OCI-M2 (cell line): ENCODE results near the gene RRAS.

Experiments
- DNase-seq: peaks from one replicate; lab custom pipeline; 2025; ENCODE audit not compliant: unreplicated experiment; lab: John Stamatoyannopoulos, UW

RRAS gene

GRCh38 chr19:49640113-49640898 lies at the start of gene RRAS:
RRAS (minus strand) TSS chr19:49640143; CDS start chr19:49640098, 45 bp downstream.
- peak; percentile 99 for DNase-seq

GRCh38 chr19:49689133-49690078 lies 49.5 kb upstream of the RRAS start, which contains the start of gene ADM5:
ADM5 (plus strand) TSS chr19:49689594; CDS start chr19:49689838, 244 bp downstream.
- no peak for DNase-seq

DNA sequence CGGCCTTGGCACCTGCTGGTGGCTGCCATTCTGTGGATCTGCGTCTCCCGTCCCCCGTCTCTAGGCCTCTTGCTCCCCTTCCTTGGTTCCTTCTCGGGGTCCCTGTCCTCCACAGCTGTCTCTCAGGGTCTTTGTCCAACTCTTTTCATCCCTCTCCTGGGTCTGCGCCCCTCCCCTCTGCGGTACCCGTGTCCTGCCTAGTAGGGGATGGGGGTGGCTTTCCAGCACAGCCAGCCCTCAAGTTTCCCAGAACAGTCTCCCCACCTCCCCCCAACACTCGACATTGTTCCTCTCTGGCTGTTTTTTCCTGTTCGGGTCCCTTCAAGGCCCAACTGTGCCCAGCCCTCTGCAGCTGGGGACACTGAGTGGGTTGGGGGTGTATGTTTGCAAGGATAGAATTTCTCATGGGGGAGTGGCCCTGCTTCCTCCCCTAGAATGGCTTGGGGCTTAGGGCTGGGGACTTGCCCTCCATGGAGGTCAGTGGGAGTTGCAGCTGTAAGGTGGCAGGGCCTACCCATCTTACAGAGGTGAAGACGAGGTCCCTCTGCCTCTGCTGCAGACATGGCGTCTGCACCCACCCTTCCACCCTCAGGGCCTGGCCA lies 48.7 kb upstream of the RRAS start:
- DNase-seq, result no peak

- DNase-seq, result no peak
These were observed 47.8 kb upstream of the RRAS start for GRCh38 chr19:49687566-49688316.

GRCh38 chr19:49687150-49687549 lies 47.2 kb upstream of the RRAS start:
- DNase-seq, result no peak

- DNase-seq, result no peak
These were observed 46.7 kb upstream of the RRAS start for GRCh38 chr19:49686503-49687088.

DNA sequence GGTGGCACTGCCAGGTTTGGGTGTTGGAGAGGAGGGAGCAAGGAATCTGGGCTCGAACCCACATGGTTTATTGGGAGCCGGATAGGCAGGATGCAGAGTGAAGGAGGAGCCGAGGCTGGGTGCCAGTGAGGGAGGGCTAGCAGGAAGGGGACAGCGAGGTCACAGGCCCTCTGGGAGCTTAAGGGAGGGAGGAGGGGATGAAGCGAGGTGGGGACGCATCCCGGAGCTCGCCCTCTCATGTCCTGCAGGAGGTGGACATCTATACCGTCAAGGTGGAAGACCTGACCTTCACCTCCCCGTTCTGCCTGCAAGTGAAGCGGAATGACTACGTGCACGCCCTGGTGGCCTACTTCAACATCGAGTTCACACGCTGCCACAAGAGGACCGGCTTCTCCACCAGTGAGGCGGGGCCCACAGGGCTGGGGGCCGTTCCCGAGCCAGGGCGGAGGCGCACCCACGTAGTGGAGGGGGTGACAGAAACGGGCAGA lies 45.9 kb upstream of the RRAS start:
- no peak for DNase-seq

DNA sequence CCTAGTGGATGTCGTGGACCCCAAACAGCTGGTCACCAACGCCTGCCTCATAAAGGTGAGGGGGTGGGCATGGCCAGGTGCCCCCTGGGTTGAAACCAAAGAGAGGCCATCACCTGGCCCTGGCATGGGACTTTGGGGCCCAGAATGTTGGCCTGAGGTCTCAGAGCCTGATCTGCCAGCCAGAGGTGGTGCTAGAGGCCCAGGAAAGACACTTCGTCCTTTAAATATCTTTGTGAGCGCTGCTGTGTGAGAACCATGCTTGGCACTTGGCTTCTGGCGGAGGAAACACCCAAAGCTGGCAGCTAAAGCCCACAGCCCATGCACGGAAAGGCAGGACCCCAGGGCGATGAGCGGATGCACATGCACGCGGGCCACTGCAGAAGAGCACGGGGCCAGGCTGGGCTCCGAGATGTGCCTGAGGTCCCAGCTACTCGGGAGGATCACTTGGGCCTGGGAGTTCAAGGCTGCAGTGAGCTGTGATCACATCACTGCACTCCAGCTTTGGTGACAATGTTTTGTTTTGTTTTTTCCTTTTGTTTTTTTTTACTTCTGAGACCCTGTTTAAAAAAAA lies 45.1 kb upstream of the RRAS start:
- DNase-seq, result no peak

DNA sequence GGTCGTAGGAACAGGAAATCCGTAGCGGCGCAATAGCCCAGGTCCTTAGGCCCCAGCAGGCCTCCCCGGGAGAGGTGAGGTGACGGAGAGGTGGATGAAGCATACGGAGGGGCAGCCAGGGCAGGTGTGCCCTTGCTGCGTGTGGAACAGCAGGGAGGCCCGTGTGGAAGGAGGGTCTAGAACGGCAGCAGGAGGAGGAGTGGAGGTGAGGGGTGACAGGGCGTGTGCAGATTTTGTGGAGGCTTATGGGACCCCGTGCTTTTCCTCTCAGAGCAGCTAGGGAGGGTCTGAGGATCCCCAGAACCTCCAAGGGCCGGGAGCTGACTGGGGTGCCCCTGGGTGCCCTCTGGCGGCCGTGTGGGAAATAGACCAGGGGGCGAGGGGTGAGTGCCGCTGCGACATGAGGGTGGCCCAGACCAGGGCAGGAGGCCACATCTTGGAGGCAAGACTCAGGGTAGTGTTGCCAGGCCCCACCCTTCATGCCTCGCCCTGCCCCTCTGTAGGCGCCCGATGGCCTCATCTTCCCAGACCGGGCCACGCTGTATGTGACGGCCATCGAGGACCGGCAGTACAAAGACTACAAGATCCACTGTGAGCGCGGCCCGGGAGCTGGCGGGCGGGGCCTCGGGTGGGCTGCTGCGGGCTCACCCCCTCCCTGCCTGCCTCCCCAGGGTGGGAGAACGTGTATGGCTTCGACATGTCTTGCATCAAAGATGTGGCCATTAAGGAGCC lies 44.5 kb upstream of the RRAS start:
- DNase-seq, result no peak

- DNase-seq, result no peak
These were observed 43.9 kb upstream of the RRAS start for GRCh38 chr19:49683814-49684250.

GRCh38 chr19:49682274-49682673 lies 42.3 kb upstream of the RRAS start:
- no peak for DNase-seq

GRCh38 chr19:49681830-49682229 lies 41.9 kb upstream of the RRAS start:
- no peak for DNase-seq

- peak; percentile 86 for DNase-seq
These were observed 40.7 kb upstream of the RRAS start for GRCh38 chr19:49680421-49681351.

GRCh38 chr19:49679771-49680413 lies 39.9 kb upstream of the RRAS start:
- no peak for DNase-seq

DNA sequence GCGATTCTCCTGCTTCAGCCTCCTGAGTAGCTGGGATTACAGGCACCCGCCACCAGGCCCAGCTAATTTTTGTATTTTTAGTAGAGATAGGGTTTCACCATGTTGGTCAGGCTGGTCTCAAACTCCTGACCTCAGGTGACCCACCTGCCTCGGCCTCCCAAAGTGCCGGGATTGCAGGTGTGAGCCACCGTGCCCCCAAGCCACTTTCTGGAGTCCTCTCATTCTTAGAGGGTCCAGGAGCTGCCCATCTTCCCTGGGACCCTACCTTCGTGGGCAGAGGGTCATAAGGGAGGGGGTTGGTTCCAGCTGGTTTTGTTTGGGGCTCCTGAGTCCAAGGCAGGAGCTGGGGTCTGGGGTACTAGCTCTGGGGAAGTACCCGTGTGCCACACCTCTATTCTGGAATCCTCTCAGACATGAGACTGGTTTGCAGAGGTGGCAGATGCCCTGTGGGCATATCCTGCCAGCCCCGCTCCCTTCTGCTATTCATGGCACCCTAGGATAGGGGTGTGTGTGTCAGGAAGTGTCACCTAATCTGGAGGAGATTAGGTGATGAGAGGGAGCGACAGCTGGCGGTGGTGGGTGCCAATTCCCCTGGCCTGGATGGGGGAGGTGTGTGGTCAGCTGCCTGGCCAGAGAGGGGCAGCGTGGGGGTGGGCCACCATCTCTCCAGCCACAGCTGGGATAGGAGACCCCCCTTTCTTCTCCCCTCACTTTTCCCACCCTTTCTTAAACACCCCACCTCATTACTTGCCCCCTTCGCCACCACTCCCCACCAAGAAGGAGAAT lies 39.2 kb upstream of the RRAS start:
- DNase-seq, result no peak

GRCh38 chr19:49677901-49678674 lies 38.1 kb upstream of the RRAS start:
- peak; percentile 56 for DNase-seq
